MM.1S (cell line): ENCODE measurements around the gene TNIK.

Experiments used
- DNase-seq: peaks from one replicate; pipeline ENCODE4 v3.0.0-alpha.2; 2015
- H2AFZ ChIP-seq: fragments of 300-600 bp; sonication (generic); 2 replicates; pipeline ENCODE4 v1.6.0; 2016; ENCODE audit warnings: antibody characterized with exemption, low read length
- H3F3A ChIP-seq: fragments of 300-600 bp; sonication (generic); 2 replicates; pipeline ENCODE4 v1.6.1; 2016; ENCODE audit warnings: mild to moderate bottlenecking, antibody characterized with exemption, low read length, moderate library complexity, mixed read lengths; ENCODE audit not compliant: insufficient read depth
- H3K27ac ChIP-seq: fragments of 300-600 bp; sonication (generic); 2 replicates; pipeline ENCODE4 v1.5.1; 2016; ENCODE audit warnings: mild to moderate bottlenecking, low read length
- H3K27me3 ChIP-seq: fragments of 300-600 bp; sonication (generic); replicated peaks from 2 replicates; pipeline ENCODE4 v1.6.0; 2016; ENCODE audit warnings: low read length; ENCODE audit not compliant: insufficient read depth
- H3K36me3 ChIP-seq: fragments of 300-600 bp; sonication (generic); replicated peaks from 2 replicates; pipeline ENCODE4 v1.6.1; 2016; ENCODE audit warnings: mild to moderate bottlenecking, low read length, mixed read lengths; ENCODE audit not compliant: insufficient read depth
- H3K4me1 ChIP-seq: fragments of 300-600 bp; sonication (generic); 2 replicates; pipeline ENCODE4 v1.6.1; 2016; ENCODE audit warnings: low read length, mixed read lengths
- H3K4me2 ChIP-seq: fragments of 300-600 bp; sonication (generic); 2 replicates; pipeline ENCODE4 v1.6.0; 2016; ENCODE audit warnings: low read depth, low read length
- H3K4me3 ChIP-seq: fragments of 300-600 bp; sonication (generic); 2 replicates; pipeline ENCODE4 v1.5.1; 2016; ENCODE audit warnings: low read length, mixed read lengths
- H3K79me2 ChIP-seq: fragments of 300-600 bp; sonication (generic); 2 replicates; pipeline ENCODE4 v1.6.1; 2016; ENCODE audit warnings: mixed run types, low read length, mixed read lengths
- H3K9ac ChIP-seq: fragments of 300-600 bp; sonication (generic); 2 replicates; pipeline ENCODE4 v1.6.1; 2016; ENCODE audit warnings: low read length, mixed read lengths
- H3K9me2 ChIP-seq: fragments of 300-600 bp; sonication (generic); replicated peaks from 2 replicates; pipeline ENCODE4 v1.6.1; 2016; ENCODE audit warnings: mild to moderate bottlenecking, low read length, mixed read lengths; ENCODE audit not compliant: insufficient read depth
- H3K9me3 ChIP-seq: fragments of 300-600 bp; sonication (generic); replicated peaks from 2 replicates; pipeline ENCODE4 v1.6.1; 2016; ENCODE audit warnings: mild to moderate bottlenecking, low read length, mixed read lengths; ENCODE audit not compliant: insufficient read depth
- H4K20me1 ChIP-seq: fragments of 300-600 bp; sonication (generic); 2 replicates; pipeline ENCODE4 v1.6.1; 2016; ENCODE audit warnings: mild to moderate bottlenecking, low read length, moderate library complexity, mixed read lengths; ENCODE audit not compliant: insufficient read depth
- EZH2 ChIP-seq: fragments of 300-600 bp; sonication (generic); optimal IDR thresholded peaks from 2 replicates; pipeline ENCODE3; 2017; ENCODE audit warnings: low read depth, mild to moderate bottlenecking, antibody characterized with exemption, low read length, mixed read lengths
- EZH2phosphoT487 ChIP-seq: fragments of 300-600 bp; sonication (generic); IDR thresholded peaks from 2 replicates; pipeline ENCODE4 v1.6.1; 2018; ENCODE audit warnings: antibody characterized with exemption, low read length
- TF ChIP-seq, protein P1 (sequence below): fragments of 300-600 bp; sonication (generic); IDR thresholded peaks from 2 replicates; pipeline ENCODE4 v1.5.1; 2016; ENCODE audit warnings: antibody characterized with exemption, low read length, mixed read lengths

The TNIK gene

DNA sequence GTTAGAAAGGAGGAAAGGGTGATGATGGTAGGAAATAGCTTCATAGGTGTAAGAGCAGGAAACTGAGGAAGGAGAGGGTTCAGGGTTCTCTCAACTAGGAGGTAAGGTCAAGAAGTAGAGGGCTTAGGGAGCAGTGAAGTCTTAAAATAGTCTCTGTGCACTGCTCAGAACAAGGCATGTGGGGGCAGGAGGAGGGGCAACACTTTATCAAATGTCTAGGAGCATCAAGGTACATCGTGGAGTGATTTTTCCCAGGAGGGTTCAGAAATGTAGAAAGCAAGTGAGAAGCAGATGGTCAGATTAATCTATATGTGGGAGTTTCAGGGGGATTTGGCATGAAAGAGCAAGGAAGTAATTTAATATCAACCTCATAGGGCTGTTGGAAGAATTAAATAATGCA lies 58.8 kb downstream of the TNIK start:
- no peaks in the 10 kb centered on the region for H3K9me2 ChIP-seq
- no peaks in the 10 kb centered on the region for H3K79me2 ChIP-seq
- H3K27me3 ChIP-seq: no peaks in the 10 kb centered on the region
- no peak for TF ChIP-seq EZH2phosphoT487
- no peak for TF ChIP-seq EZH2
- TF ChIP-seq, protein P1, sequence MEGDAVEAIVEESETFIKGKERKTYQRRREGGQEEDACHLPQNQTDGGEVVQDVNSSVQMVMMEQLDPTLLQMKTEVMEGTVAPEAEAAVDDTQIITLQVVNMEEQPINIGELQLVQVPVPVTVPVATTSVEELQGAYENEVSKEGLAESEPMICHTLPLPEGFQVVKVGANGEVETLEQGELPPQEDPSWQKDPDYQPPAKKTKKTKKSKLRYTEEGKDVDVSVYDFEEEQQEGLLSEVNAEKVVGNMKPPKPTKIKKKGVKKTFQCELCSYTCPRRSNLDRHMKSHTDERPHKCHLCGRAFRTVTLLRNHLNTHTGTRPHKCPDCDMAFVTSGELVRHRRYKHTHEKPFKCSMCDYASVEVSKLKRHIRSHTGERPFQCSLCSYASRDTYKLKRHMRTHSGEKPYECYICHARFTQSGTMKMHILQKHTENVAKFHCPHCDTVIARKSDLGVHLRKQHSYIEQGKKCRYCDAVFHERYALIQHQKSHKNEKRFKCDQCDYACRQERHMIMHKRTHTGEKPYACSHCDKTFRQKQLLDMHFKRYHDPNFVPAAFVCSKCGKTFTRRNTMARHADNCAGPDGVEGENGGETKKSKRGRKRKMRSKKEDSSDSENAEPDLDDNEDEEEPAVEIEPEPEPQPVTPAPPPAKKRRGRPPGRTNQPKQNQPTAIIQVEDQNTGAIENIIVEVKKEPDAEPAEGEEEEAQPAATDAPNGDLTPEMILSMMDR: no peak
- H3K4me1 ChIP-seq: no peaks in the 10 kb centered on the region
- no peak overlapping the region for H2AFZ ChIP-seq
- no peak overlapping the region for H3K27ac ChIP-seq
- no peaks in the 10 kb centered on the region for H3F3A ChIP-seq
- H3K4me3 ChIP-seq: no peak overlapping the region
- no peaks in the 10 kb centered on the region for H4K20me1 ChIP-seq
- DNase-seq: no peak
- no peak overlapping the region for H3K4me2 ChIP-seq
- H3K36me3 ChIP-seq: no peaks in the 10 kb centered on the region
- H3K9ac ChIP-seq: no peak overlapping the region
- H3K9me3 ChIP-seq: no peaks in the 10 kb centered on the region

DNA sequence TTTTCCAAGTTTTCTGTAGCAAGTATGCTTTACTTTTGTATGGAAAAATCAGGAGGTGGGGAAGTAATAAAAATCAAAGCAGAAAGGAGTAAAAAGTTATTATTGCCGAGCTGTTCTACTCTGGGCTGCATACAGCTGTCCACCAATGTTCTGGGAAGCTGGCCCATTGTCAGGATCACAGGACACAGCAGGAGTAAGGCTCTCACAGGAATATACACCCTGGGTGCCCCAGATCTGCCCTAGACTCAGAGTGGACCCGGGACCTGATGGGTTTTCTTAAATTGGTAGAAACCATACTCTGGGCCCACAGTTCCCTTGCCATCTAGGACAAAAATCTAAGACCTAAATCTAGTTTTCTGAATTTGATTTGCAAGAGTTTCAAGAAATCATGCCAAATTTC lies 60.4 kb downstream of the TNIK start:
- no peak for DNase-seq
- no peak overlapping the region for H3K4me2 ChIP-seq
- H3K27ac ChIP-seq: no peak overlapping the region
- H3K9me3 ChIP-seq: no peaks in the 10 kb centered on the region
- H3K79me2 ChIP-seq: no peaks in the 10 kb centered on the region
- no peaks in the 10 kb centered on the region for H3K4me1 ChIP-seq
- no peaks in the 10 kb centered on the region for H3K27me3 ChIP-seq
- no peaks in the 10 kb centered on the region for H3F3A ChIP-seq
- H2AFZ ChIP-seq: no peak overlapping the region
- TF ChIP-seq, protein P1: no peak
- TF ChIP-seq EZH2phosphoT487 (no peak), EZH2 (no peak)
- H3K36me3 ChIP-seq: no peaks in the 10 kb centered on the region
- no peaks in the 10 kb centered on the region for H3K9me2 ChIP-seq
- H3K4me3 ChIP-seq: no peak overlapping the region
- H3K9ac ChIP-seq: no peak overlapping the region
- no peaks in the 10 kb centered on the region for H4K20me1 ChIP-seq

DNA sequence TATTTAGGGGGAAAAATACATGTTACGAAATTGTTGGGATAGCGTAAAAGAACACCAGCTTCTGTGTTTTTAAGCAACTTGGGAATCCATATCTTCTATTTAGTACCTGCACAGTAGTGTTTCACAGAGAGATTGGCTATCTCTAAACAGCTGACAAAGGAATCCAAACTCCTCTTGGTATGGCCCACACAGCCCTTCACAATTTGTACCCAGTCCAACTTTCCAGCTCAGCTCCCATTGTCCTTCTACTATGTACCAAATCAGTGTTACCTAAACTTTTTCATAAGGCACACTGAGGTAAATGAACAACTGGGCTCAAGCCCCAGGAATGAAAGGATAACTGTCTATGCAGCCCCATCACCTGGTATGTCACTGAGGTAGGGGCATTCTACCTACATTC lies 61.9 kb downstream of the TNIK start:
- DNase-seq: no peak
- Histone ChIP-seq H3K4me1 (no peaks in the 10 kb centered on the region), H2AFZ (no peak overlapping the region), H4K20me1 (no peaks in the 10 kb centered on the region), H3K9ac (no peak overlapping the region), H3K4me2 (no peak overlapping the region), H3K9me2 (no peaks in the 10 kb centered on the region), H3K27ac (no peak overlapping the region), H3K9me3 (no peaks in the 10 kb centered on the region), H3K27me3 (no peaks in the 10 kb centered on the region), H3K79me2 (no peaks in the 10 kb centered on the region), H3K4me3 (no peak overlapping the region), H3F3A (no peaks in the 10 kb centered on the region), H3K36me3 (no peaks in the 10 kb centered on the region)
- no peak for TF ChIP-seq EZH2phosphoT487
- no peak for TF ChIP-seq EZH2
- TF ChIP-seq, protein P1: no peak
